Activated T-helper 1 cell treated with anti-CD3 and anti-CD28 coated beads, Interleukin-12 subunit alpha, Interleukin-12 subunit beta, Interleukin-2, Interleukin-4 antibody, amounts not matched to agents 30 ng/mL and 10 ng/mL and 1 ng/mL, durations not matched to agents 14 hours and 24 hours and 36 hours (primary cell): ENCODE measurements around the gene MIA. TPM values are rescaled to one million over a fixed set of nuclear protein-coding genes. Genes with fewer than 3 reads are reported as not detected.
"Not testable (repeated sequence)": the region's sequence is repeated elsewhere in the genome, so short reads cannot be mapped to it uniquely, and the experiment has no call there.

Experiments
- DNase-seq: peaks from one replicate; pipeline ENCODE4 v3.0.0; 2021; ENCODE audit warnings: low spot score
- H3K27ac Mint-ChIP-seq: one replicate; pipeline ENCODE4 v1.8.0; 2021; ENCODE audit warnings: mild to moderate bottlenecking, mixed read lengths
- H3K27me3 Mint-ChIP-seq: one replicate; pipeline ENCODE4 v1.8.0; 2022; ENCODE audit warnings: mild to moderate bottlenecking, moderate library complexity, mixed read lengths; ENCODE audit not compliant: insufficient read depth
- H3K36me3 Mint-ChIP-seq: one replicate; pipeline ENCODE4 v1.8.0; 2021; ENCODE audit warnings: low read depth, mixed read lengths
- H3K4me1 Mint-ChIP-seq: one replicate; pipeline ENCODE4 v1.8.0; 2021; ENCODE audit warnings: low read depth, mixed read lengths
- H3K4me3 Mint-ChIP-seq: one replicate; pipeline ENCODE4 v1.8.0; 2021; ENCODE audit warnings: mild to moderate bottlenecking, moderate library complexity, mixed read lengths
- H3K9me3 Mint-ChIP-seq: one replicate; pipeline ENCODE4 v1.8.0; 2021; ENCODE audit warnings: mixed read lengths
- intact Hi-C: fragments of 100-400 bp; cut with micrococcal nuclease; formaldehyde crosslinking; loops from one replicate; pipeline ENCODE4 v1.15.1; 2024
- total RNA-seq: library from RNA; stranded (reverse); gene quantifications from 2 replicates; pipeline ENCODE4 v1.2.3, GENCODE V29; 2022

Gene MIA
- total RNA-seq, 1 donor from 2014 or later, result 0.91 TPM

DNA sequence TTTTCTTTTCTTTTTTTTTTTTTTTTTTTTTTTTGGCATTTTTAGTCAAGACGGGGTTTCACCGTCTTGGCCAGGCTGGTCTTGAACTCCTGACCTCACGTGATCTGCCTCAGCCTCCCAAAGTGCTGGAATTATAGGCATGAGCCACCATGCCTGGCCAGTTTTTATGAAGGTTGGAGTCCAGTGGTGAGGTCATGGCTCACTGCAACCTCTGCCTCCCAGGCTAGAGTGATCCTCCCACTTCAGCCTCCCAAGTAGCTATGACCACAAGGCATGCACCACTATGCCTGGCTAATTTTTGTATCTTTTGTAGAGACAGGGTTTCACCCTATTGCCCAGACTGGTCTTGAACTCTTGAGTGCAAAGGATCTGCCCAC is 20.1 kb upstream of the MIA start:
- H3K4me1 Mint-ChIP-seq, result peaks cover 51% of the 10 kb centered on the region
- no peak for DNase-seq
- H3K9me3 Mint-ChIP-seq, result no peaks in the 10 kb centered on the region
- peak overlapping the region; percentile 65 for H3K4me3 Mint-ChIP-seq
- H3K36me3 Mint-ChIP-seq, result peaks cover 62% of the 10 kb centered on the region
- intact Hi-C loops, result loop anchor here (1.0 to 10.0 kb wide), 3 partner anchors 22 to 470 kb away; partner anchors contain the start of gene AKT2
- peak overlapping the region; percentile 85 for H3K27ac Mint-ChIP-seq
- no peaks in the 10 kb centered on the region for H3K27me3 Mint-ChIP-seq

DNA sequence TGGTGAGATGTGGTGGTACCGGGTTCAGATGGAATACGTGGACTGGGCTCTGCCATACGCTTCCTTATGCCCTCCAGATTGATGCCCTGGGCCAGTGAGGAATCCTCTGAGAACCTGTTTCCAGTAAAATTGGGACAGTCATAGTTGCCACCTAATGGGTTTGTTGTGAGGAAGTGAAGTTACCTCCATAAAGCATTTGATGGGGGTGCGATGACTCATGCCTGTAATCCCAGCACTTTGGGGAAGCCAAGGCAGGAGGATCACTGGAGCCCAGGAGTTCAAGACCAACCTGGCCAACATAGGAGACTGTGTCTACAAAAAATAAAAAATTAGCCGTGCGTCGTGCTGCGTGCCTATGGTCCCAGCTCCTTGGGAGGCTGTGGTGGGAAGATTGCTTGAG is 19.5 kb upstream of the MIA start:
- intact Hi-C loops, result loop anchor here (1.0 to 10.0 kb wide), 3 partner anchors 22 to 471 kb away; partner anchors contain the start of gene AKT2
- Mint-ChIP-seq H3K4me1 (peaks cover 51% of the 10 kb centered on the region), H3K27me3 (no peaks in the 10 kb centered on the region), H3K4me3 (peak overlapping the region; percentile 65), H3K36me3 (peaks cover 67% of the 10 kb centered on the region), H3K27ac (peak overlapping the region; percentile 85), H3K9me3 (no peaks in the 10 kb centered on the region)
- no peak for DNase-seq

DNA sequence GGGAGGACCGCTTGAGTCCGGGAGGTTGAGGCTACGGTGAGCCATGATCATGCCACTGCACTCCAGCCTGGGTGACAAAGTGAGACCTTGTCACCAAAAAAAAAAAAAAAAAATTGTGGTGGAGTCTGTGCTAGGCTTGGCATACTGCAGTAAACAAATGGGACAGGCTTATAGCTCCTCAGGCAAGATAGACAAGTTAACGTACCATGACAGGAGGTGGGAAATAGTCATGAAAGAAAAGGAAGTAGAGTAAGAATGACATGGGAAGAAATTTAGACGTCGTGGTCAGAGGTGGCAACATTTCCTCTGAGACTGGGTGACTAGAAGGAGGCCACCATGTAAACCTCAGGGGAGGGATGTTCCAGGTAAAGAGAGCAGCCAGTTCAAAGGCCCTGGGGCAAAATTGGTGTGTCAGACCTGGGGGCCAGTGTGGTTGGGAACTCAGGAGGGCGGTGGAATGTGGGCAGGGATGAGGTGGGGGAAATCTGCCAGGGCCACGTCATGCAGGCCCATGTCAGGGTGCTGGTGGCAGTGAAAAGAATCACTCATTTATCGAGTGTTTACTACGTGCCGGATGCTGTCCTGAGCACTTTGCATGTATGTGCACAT is 18.7 kb upstream of the MIA start:
- intact Hi-C loops, result loop anchor here (10.0 kb wide), 1 partner anchor 472 kb away; the partner anchor contains the start of gene AKT2
- peaks cover 66% of the 10 kb centered on the region for H3K36me3 Mint-ChIP-seq
- H3K27me3 Mint-ChIP-seq, result no peaks in the 10 kb centered on the region
- peak overlapping the region; percentile 85 for H3K27ac Mint-ChIP-seq
- H3K9me3 Mint-ChIP-seq, result no peaks in the 10 kb centered on the region
- no peak for DNase-seq
- H3K4me3 Mint-ChIP-seq, result peak overlapping the region; percentile 69
- peaks cover 51% of the 10 kb centered on the region for H3K4me1 Mint-ChIP-seq

DNA sequence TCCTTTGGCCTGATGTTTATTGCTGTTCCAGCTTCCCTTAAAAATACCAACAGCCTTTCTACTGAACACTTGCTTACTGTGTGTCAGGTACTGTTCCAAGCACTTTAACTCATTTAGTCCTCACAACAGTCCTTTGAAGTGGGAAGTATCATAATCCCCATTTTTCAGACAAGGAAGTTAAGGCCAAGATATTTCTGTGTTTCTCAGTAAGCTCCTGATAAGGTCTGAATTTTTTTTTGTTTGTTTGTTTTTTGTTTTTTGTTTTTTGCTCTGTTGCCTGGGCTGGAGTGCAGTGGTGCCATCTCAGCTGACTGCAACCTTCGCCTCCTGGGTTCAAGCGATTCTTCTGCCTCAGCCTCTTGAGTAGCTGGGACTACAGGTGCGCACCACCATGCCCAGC is 16.8 kb upstream of the MIA start:
- Mint-ChIP-seq H3K27ac (peak overlapping the region; percentile 15), H3K4me3 (peak overlapping the region; percentile 23), H3K9me3 (no peaks in the 10 kb centered on the region), H3K4me1 (peaks cover 60% of the 10 kb centered on the region), H3K27me3 (no peaks in the 10 kb centered on the region), H3K36me3 (peaks cover 68% of the 10 kb centered on the region)
- intact Hi-C loops, result loop anchor here (10.0 kb wide), 1 partner anchor 474 kb away; the partner anchor contains the start of gene AKT2
- DNase-seq, result no peak

DNA sequence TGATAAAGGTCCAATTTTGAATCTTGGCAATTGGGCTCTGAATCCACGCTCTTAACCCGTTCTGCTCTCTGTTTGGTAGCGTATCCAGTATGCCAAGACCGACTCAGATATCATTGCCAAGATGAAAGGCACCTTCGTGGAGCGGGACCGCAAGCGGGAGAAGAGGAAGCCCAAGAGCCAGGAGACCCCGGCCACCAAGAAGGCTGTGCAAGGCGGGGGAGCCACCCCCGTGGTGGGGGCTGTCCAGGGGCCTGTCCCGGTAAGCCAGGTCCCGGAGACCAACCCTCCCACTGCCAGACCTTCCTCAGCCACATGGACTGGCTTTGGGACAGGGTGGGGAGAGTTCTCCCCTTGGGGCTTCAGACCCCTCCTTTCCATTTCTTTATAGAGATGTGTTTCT is 16.0 kb upstream of the MIA start:
- DNase-seq, result no peak
- H3K4me1 Mint-ChIP-seq, result peaks cover 66% of the 10 kb centered on the region
- H3K27me3 Mint-ChIP-seq, result no peaks in the 10 kb centered on the region
- H3K36me3 Mint-ChIP-seq, result peaks cover 74% of the 10 kb centered on the region
- no peak overlapping the region for H3K4me3 Mint-ChIP-seq
- no peak overlapping the region for H3K27ac Mint-ChIP-seq
- no peaks in the 10 kb centered on the region for H3K9me3 Mint-ChIP-seq
- intact Hi-C loops, result loop anchor here (10.0 kb wide), 1 partner anchor 475 kb away; the partner anchor contains the start of gene AKT2

DNA sequence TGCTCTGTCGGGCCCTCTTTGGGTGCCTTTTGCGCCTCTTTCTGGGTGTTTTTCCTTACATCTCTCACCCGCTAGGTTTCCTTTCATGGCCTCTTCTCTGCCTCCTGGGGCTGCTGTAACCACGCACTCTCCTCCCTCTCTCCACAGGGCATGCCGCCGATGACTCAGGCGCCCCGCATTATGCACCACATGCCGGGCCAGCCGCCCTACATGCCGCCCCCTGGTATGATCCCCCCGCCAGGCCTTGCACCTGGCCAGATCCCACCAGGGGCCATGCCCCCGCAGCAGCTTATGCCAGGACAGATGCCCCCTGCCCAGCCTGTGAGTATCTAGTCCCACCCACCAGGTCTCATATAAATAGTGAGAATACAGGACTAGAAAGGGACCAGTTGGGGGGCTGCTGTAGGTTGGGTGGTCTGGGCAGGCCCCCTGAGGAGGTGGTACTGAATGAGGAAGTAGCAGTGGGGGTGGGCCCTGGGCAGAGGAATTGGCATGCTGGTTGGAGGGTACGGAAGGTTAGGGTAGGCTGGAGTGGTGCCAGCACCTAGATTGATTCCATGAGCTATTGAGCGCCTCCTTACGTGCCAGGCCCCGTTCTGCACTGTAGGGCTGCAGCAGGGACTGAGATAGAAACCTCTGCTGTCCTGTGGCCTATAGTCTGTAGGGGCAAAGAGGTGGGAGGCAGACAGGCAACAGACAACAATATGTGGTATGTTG is 12.4 kb upstream of the MIA start:
- intact Hi-C loops, result no loop called here
- Mint-ChIP-seq H3K4me3 (peak overlapping the region; percentile 15), H3K9me3 (no peaks in the 10 kb centered on the region), H3K4me1 (peaks cover 54% of the 10 kb centered on the region), H3K27me3 (no peaks in the 10 kb centered on the region), H3K36me3 (peaks cover 61% of the 10 kb centered on the region), H3K27ac (no peak overlapping the region)
- DNase-seq, result no peak

DNA sequence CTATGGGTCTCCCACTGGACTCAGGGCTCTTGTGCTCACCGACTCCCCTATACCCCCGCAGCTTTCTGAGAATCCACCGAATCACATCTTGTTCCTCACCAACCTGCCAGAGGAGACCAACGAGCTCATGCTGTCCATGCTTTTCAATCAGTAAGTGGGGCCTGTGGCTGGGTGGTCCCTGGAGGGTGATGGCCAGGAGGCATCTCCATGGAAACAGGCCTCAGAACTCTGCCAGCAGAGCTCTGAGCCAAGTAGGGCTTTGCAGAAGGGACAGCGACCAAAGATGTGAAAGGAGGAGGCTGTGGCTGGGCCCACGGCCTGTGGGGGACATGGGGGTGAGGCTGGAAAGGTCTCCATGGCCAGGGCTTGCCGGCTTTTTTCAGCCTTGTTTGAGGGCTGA is 11.8 kb upstream of the MIA start:
- intact Hi-C loops, result no loop called here
- Mint-ChIP-seq H3K36me3 (peaks cover 56% of the 10 kb centered on the region), H3K4me3 (no peak overlapping the region), H3K27ac (peak overlapping the region; percentile 10), H3K27me3 (no peaks in the 10 kb centered on the region), H3K4me1 (peaks cover 49% of the 10 kb centered on the region), H3K9me3 (no peaks in the 10 kb centered on the region)
- DNase-seq, result no peak

DNA sequence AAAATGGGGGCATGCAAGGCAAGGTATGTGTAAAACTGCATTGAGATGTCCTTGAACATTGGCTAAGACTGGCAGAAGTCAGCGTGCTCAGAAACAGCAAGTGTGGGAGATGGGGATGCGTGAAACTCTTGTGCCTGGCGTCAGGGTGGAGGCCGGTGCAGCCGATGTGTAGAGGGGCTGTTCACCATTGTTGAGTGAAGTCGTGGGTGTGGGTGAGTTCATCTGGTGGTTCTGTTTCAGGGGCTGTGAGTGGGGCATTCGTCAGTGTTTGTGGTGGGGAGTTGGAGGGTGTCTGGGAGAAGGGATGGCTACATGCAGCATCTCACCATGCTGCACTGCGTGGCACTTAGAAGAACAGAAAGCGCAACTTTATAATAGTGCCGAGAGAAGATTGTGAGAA is 11.4 kb upstream of the MIA start:
- intact Hi-C loops, result no loop called here
- DNase-seq, result no peak
- no peak overlapping the region for H3K4me3 Mint-ChIP-seq

DNA sequence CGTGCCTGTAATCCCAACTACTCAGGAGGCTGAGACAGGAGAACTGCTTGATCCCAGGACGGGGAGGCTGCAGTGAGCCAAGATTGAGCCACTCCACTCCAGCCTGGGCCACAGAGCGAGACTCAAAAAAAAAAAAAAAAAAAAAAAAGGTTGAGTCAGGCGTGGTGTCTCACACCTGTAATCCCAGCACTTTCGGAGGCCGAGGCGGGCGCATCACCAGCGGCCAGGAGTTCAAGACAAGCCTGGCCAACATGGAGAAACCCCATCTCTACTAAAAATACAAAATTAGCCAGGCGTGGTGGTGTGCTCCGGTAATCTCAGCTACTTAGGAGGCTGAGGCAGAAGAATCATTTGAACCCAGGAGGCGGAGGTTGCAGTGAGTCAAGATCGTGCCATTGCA is 8.9 kb upstream of the MIA start:
- peaks cover 54% of the 10 kb centered on the region for H3K36me3 Mint-ChIP-seq
- peaks cover 50% of the 10 kb centered on the region for H3K4me1 Mint-ChIP-seq
- H3K27me3 Mint-ChIP-seq, DNase-seq, H3K9me3 Mint-ChIP-seq, intact Hi-C loops, H3K4me3 Mint-ChIP-seq, H3K27ac Mint-ChIP-seq: not testable (repeated sequence)

More for the DNA sequence above, 11.4 kb upstream of the MIA start:
- Mint-ChIP-seq H3K4me1 (peaks cover 48% of the 10 kb centered on the region), H3K9me3 (no peaks in the 10 kb centered on the region), H3K36me3 (peaks cover 57% of the 10 kb centered on the region), H3K27ac (peak overlapping the region; percentile 62), H3K27me3 (no peaks in the 10 kb centered on the region)

DNA sequence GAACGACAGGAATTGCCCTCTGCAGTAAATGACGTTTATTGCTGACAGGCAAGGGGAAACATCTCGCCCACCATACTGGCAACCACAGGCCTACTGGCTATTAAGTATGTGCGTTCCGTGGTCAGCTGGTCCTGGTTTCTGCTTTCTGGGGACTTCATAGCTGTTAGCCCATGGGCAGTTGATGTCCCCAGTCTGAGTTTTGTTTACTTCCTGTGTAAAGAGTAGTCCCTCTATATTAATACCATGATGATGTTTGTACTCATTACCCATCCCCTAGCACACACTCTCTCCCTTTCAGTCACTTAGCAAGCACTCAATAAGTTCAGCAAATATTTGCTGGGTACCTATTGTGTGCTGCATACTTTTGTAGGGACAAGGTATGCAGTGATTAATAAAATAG is 6.5 kb upstream of the MIA start:
- DNase-seq, result no peak
- Mint-ChIP-seq H3K4me3 (no peak overlapping the region), H3K9me3 (no peaks in the 10 kb centered on the region), H3K36me3 (peaks cover 41% of the 10 kb centered on the region), H3K27me3 (no peaks in the 10 kb centered on the region), H3K4me1 (peaks cover 29% of the 10 kb centered on the region), H3K27ac (no peak overlapping the region)
- intact Hi-C loops, result no loop called here

DNA sequence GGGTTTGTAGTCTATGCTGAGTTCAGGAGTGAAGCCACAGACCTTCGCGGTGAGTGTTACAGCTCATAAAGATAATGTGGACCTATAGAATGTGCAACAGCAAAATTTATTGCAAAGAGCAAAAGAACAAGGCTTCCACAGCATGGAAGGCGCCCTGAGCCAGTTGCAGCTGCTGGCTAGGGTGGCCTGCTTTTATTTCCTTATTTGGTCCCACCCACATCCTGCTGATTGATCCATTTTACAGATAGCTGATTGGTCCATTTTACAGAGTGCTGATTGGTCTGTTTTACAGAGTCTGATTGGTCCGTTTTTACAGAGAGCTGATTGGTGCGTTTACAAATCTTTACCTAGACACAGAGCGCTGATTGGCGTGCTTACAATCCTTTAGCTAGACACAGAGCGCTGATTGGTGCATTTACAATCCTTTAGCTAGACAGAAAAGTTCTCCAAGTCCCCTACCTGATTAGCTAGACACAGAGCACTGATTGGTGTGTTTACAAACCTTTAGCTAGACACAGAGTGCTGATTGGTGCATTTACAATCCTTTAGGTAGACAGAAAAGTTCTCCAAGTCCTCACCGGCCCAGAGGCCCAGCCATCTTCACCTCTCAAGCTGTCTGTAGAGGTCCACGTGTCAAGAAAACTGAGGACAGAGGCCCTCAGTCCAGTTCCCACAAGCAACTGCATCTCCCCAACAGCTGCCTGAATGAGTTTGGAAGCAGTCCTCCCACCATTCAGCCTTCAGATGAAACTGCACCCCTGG is 4.0 kb upstream of the MIA start:
- intact Hi-C loops, H3K27ac Mint-ChIP-seq, DNase-seq, H3K4me3 Mint-ChIP-seq, H3K27me3 Mint-ChIP-seq, H3K9me3 Mint-ChIP-seq: not testable (repeated sequence)
- Mint-ChIP-seq H3K36me3 (peaks cover 27% of the 10 kb centered on the region), H3K4me1 (peaks cover 21% of the 10 kb centered on the region)

DNA sequence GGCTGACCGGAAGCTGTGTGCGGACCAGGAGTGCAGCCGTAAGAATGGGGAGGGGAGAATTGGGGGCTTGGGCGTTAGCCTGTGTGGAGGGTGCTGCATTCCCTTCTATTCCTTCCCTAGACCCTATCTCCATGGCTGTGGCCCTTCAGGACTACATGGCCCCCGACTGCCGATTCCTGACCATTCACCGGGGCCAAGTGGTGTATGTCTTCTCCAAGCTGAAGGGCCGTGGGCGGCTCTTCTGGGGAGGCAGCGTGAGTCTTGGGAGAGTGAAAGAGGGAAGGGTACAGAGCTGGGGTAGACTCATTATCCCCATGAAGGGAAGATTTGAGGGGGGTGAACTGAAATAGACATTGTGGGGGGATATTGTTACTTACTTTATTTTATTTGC is 306 bp downstream of the MIA start:
- Mint-ChIP-seq H3K4me3 (no peak overlapping the region), H3K36me3 (peaks cover 17% of the 10 kb centered on the region), H3K27me3 (peaks cover 2% of the 10 kb centered on the region), H3K9me3 (no peaks in the 10 kb centered on the region), H3K4me1 (peaks cover 55% of the 10 kb centered on the region), H3K27ac (no peak overlapping the region)
- no peak for DNase-seq
- intact Hi-C loops, result loop anchor here (2.0 kb wide), 1 partner anchor 487 kb away; no protein-coding TSS in a partner anchor

DNA sequence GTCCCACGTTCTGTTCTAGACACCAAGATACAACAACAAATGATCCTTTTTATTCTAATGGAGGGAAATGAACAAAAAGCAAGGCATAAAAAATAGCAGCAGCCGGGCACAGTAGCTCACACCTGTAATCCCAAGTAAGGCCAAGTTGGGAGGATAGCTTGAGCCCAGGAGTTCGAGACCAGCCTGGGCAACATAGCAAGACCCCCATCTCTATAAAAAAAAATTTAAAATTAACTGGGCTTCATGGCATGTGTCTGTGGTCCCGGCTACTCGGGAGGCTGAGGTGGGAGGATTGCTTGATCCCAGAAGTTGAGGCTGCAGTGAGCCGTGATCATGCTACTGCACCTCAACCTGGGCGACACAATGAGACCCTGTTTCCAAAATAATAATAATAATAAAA is 1.0 kb downstream of the MIA start:
- Mint-ChIP-seq H3K4me1 (peaks cover 51% of the 10 kb centered on the region), H3K27me3 (peaks cover 2% of the 10 kb centered on the region), H3K36me3 (peaks cover 15% of the 10 kb centered on the region), H3K4me3 (no peak overlapping the region), H3K27ac (no peak overlapping the region), H3K9me3 (no peaks in the 10 kb centered on the region)
- intact Hi-C loops, result loop anchor here (2.0 kb wide), 1 partner anchor 486 kb away; no protein-coding TSS in a partner anchor
- no peak for DNase-seq
